ENCODE results near the gene THSD4.

The THSD4 gene

GRCh38 chr15:71595846-71596553 is 480.7 kb downstream of the THSD4 start:
- TF ChIP-seq, protein P1, sequence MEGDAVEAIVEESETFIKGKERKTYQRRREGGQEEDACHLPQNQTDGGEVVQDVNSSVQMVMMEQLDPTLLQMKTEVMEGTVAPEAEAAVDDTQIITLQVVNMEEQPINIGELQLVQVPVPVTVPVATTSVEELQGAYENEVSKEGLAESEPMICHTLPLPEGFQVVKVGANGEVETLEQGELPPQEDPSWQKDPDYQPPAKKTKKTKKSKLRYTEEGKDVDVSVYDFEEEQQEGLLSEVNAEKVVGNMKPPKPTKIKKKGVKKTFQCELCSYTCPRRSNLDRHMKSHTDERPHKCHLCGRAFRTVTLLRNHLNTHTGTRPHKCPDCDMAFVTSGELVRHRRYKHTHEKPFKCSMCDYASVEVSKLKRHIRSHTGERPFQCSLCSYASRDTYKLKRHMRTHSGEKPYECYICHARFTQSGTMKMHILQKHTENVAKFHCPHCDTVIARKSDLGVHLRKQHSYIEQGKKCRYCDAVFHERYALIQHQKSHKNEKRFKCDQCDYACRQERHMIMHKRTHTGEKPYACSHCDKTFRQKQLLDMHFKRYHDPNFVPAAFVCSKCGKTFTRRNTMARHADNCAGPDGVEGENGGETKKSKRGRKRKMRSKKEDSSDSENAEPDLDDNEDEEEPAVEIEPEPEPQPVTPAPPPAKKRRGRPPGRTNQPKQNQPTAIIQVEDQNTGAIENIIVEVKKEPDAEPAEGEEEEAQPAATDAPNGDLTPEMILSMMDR (conservative IDR thresholded peaks at IDR 0.05; ENCODE audit: control insufficient read depth, insufficient read depth, low read depth, low read length): no peak
- H3K4me3 ChIP-seq (ENCODE audit: control insufficient read depth, low read depth, low read length): no peak overlapping the region
- DNase-seq (ENCODE audit: low read depth): peak; percentile 54

- TF ChIP-seq, protein P1 (conservative IDR thresholded peaks at IDR 0.05; ENCODE audit: control insufficient read depth, insufficient read depth, low read depth, low read length): no peak
- H3K4me3 ChIP-seq (ENCODE audit: control insufficient read depth, low read depth, low read length): no peak overlapping the region
- DNase-seq (ENCODE audit: low read depth): peak; percentile 68
Observed at GRCh38 chr15:71596672-71597071, 481.4 kb downstream of the THSD4 start.

DNA sequence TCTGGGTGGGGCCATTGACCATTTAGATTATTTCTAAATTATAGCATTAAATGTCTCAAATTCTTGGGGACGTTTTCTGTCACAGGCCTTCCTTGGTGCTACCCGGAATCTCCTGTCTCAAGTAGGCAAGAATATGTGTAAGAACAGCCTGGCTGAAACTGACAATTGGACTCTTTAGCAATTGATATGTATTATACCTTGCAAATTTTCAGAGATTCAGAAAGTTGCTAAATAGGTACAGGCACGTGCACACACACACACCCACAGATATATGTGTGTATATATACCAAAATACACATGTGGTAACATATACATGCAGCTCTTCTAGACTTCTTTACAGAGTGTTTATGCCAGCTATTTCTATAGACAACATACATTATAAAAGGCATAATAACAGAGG is 481.9 kb downstream of the THSD4 start:
- TF ChIP-seq, protein P1 (conservative IDR thresholded peaks at IDR 0.05; ENCODE audit: control insufficient read depth, insufficient read depth, low read depth, low read length): no peak
- DNase-seq (ENCODE audit: low read depth): no peak
- no peak overlapping the region for H3K4me3 ChIP-seq (ENCODE audit: control insufficient read depth, low read depth, low read length)

DNA sequence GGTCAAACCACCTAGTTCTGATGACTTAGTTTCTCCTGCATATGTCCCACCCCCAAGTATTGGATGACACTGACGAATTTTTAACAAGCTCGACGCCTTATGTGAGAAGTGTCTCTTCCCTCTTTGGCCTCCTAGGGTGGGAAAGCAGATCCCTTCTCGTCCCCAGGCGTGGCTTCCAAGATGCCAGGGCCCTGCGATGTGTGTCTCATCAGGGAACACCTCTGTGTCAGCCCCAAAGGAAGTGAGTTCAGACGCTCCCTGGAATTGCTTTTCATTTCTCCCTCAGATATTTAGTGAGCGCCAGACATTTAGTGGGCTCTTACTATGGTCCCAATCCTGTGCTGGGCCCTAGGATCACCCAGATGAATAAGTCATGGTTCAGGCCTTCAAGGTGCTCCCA is 482.4 kb downstream of the THSD4 start:
- no peak overlapping the region for H3K4me3 ChIP-seq (ENCODE audit: control insufficient read depth, low read depth, low read length)
- no peak for DNase-seq (ENCODE audit: low read depth)
- TF ChIP-seq, protein P1 (conservative IDR thresholded peaks at IDR 0.05; ENCODE audit: control insufficient read depth, insufficient read depth, low read depth, low read length): no peak

GRCh38 chr15:71598741-71599140 is 483.5 kb downstream of the THSD4 start:
- TF ChIP-seq, protein P1 (conservative IDR thresholded peaks at IDR 0.05; ENCODE audit: control insufficient read depth, insufficient read depth, low read depth, low read length): no peak
- no peak overlapping the region for H3K4me3 ChIP-seq (ENCODE audit: control insufficient read depth, low read depth, low read length)
- no peak for DNase-seq (ENCODE audit: low read depth)

DNA sequence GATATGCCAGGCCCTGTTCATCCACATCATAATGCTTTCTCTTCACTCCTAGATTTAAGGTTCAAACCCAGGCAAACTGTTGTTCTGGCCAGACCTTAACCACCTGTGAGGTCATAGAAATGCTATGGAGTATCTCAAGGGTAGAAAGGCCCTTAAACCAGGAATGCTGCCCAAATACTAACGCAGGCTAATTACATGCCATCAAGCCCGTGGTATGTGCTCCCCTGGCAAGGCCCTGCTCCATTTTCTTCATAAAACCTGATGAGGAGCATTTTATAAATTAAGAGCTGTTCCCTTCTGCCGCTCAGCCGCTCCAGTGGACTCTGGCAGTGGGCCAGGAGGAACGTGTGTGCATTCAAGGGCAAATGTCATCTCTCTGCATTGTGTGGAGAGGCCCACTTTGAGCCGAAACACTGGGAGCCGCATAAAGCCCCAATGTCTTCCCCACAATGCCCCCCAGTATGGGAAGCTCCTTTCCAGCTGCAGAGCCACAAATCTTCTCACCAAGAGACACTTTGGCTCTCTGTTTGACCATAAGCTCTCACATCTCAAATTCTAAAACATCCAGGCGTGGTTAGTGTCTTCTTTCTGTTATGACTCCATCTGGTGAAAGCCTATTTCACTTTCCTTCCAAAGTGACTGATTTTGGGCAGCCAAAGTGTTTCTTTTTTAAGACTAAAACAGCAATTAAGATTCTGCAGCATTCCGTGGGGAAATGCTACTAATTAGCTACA is 484.3 kb downstream of the THSD4 start:
- TF ChIP-seq, protein P1 (conservative IDR thresholded peaks at IDR 0.05; ENCODE audit: control insufficient read depth, insufficient read depth, low read depth, low read length): no peak
- H3K4me3 ChIP-seq (ENCODE audit: control insufficient read depth, low read depth, low read length): no peak overlapping the region
- DNase-seq (ENCODE audit: low read depth): no peak
